Pancreas (tissue), 10 donors: Measurements from ENCODE around the gene YIPF7. TPM values are rescaled to one million over a fixed set of nuclear protein-coding genes. Genes with fewer than 3 reads are reported as not detected.

Source experiments
- ATAC-seq, 4 donors: fragments of 200-7000 bp; cut with Tn5 transposase; one replicate each; pipeline versions ENCODE4 v1.8.0 to v1.9.1; 2020; ENCODE audit warnings: mild to moderate bottlenecking in 4 of 4, moderate library complexity in 4 of 4
- DNase-seq, 6 donors: peaks; one replicate each; pipeline ENCODE4 v3.0.0-alpha.2; 2020
- FAIRE-seq: peaks from 2 replicates; lab custom pipeline; 2012; peaks lifted over from hg19 to GRCh38; lab: Jason Lieb, UNC
- H3K27ac ChIP-seq, 4 donors: fragments of 200-600 bp; sonication (generic); 1 replicate in 3 of 4; 2 replicates in 1 of 4; pipeline versions ENCODE4 v1.5.0 to v1.8.0; 2020
- H3K27me3 ChIP-seq, 4 donors: fragments of 200-600 bp; one replicate each; pipeline ENCODE4 v1.8.0; 2021
- H3K36me3 ChIP-seq, 3 donors: fragments of 200-600 bp; sonication (generic) in 1 of 3; one replicate each; pipeline versions ENCODE4 v1.5.0 to v1.8.0; 2020 to 2021
- H3K4me1 ChIP-seq, 3 donors: fragments of 200-600 bp; one replicate each; pipeline ENCODE4 v1.8.0; 2021
- H3K4me3 ChIP-seq, 4 donors: fragments of 200-600 bp; sonication (generic) in 2 of 4; one replicate each; pipeline versions ENCODE4 v1.5.0 to v1.8.0; 2020 to 2021
- H3K9me3 ChIP-seq, 4 donors: fragments of 200-600 bp; one replicate each; pipeline ENCODE4 v1.8.0; 2021
- CTCF ChIP-seq, 4 donors: fragments of 200-600 bp; sonication (generic) in 3 of 4; IDR thresholded peaks; one replicate each; pipeline versions ENCODE4 v1.5.0 to v1.8.0; 2021; ENCODE audit warnings: antibody characterized with exemption in 4 of 4
- WGBS, 2 donors: extraction: QIAGEN DNeasy Blood & Tissue Kit; methylation state at CpG; one replicate each; pipeline ENCODE4 v1.1.7; 2013; 5-methylcytosine and 5-hydroxymethylcytosine counted together
- intact Hi-C, 3 donors: fragments of 100-400 bp; cut with DNase I; formaldehyde crosslinking; loops; one replicate each; pipeline versions ENCODE4 v1.11.1 to v1.14.2; 2022
- polyA plus RNA-seq, 2 donors: library from polyadenylated mRNA; stranded (reverse); fragments of 200-250 nt; gene quantifications; one replicate each; pipeline ENCODE4 v1.2.3, GENCODE V29; 2013
- total RNA-seq, 6 donors: library from RNA; stranded (reverse); fragmentation: NEBNext Ultra II Directional in 4 of 6; extraction: Animal tissue kit (Norgen Biotek cat#: 25700) in 4 of 6; gene quantifications; one replicate each; pipeline versions ENCODE4 v1.2.1 to v1.2.4, GENCODE V29; 2021 to 2023
- donor health status: healthy with polysubstance abuse.
- donor health status: DM: no; HTN: no; CAD: no; lungs with moderate emphysema.
- donor health status: DM: no; HTN: no; CAD: no.
- donor health status: control.
- donor health status: control.
- donor health status: Bipolar disorder and iron deficiency.
- donor health status: DM: yes; HTN: yes; CAD: no.
- donor health status: DM: no; HTN: no; CAD: no.
- donor health status: DM: no; HTN: no; CAD: no.
- donor health status: DM: yes; HTN: yes; CAD: no.

The YIPF7 gene
- total RNA-seq (not detected), polyA plus RNA-seq (under 1 TPM in 1 of 2 donors, not detected in 1; 0.14 TPM)

DNA sequence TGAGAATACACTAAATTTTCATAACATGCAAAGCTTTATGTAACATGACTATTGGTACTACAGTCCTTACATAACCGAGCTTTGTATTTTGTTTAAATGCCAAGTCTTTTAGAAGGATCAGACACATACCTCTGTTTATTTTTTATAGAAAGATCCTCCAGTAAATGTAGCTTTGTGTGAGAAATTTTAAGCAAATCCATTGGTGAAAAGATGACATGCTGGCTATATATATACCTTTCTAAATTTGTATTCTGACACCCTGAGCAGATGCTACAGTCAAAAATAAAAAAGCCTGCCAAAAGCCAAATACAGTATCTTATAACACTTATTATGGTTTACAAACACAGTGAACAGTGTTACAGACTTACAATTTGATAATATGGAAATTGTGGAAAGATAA lies at the start of gene YIPF7:
Gene YIPF7, minus strand, starts transcription at position 201 of the 400 bp plus-strand sequence. CDS start 1,525 bp downstream, outside the sequence.
- DNase-seq (no peak), ATAC-seq (no peak), FAIRE-seq (no peak)
- H3K4me1 ChIP-seq, result no peaks in the 10 kb centered on the region
- no peak within 1 kb of the TSS for H3K4me3 ChIP-seq
- no peaks in the 10 kb centered on the region for H3K36me3 ChIP-seq
- TF ChIP-seq CTCF (IDR thresholded peaks at IDR 0.05), result no peak
- intact Hi-C loops, result no loop called here
- no peaks in the 10 kb centered on the region for H3K27me3 ChIP-seq
- H3K27ac ChIP-seq, result no peak within 1 kb of the TSS
- no peaks in the 10 kb centered on the region for H3K9me3 ChIP-seq
- 52 to 77% methylated on average over 1 of the region's 1 CpG for WGBS, 2 donors

DNA sequence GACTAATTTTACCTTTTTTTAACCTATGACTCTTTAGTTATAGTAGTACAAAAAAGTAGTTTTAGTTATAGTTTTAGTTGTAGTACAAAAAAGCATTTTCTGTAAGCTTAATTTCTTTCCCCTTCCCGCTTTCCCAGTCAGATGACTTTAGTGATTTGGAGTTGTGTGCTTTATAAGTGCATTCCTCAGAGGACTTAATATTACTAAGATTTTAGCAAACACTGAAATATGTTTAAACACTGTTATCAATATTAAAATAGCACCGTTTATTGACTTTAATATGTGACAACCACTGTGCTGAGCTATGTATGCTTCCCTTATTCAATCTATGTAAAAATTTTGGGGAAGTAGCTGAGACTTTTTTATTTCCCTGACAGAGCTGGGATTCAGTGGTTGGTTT lies 49.6 kb upstream of the YIPF7 start:
- no peaks in the 10 kb centered on the region for H3K9me3 ChIP-seq
- H3K27ac ChIP-seq, result no peak overlapping the region
- intact Hi-C loops, result no loop called here
- no peak for FAIRE-seq
- DNase-seq, result no peak
- no peaks in the 10 kb centered on the region for H3K4me1 ChIP-seq
- no peak for TF ChIP-seq CTCF (IDR thresholded peaks at IDR 0.05)
- ATAC-seq, result no peak
- 44 to 45% methylated on average over 2 of the region's 2 CpGs for WGBS, 2 donors
- H3K4me3 ChIP-seq, result no peak overlapping the region
- H3K27me3 ChIP-seq, result no peaks in the 10 kb centered on the region
- H3K36me3 ChIP-seq, result peaks cover 0 to 27% (median 6%) of the 10 kb centered on the region in 3 donors

- intact Hi-C loops, result no loop called here
- Histone ChIP-seq H3K36me3 (peaks cover 0 to 27% (median 6%) of the 10 kb centered on the region in 3 donors), H3K27me3 (no peaks in the 10 kb centered on the region), H3K27ac (no peak overlapping the region), H3K4me1 (no peaks in the 10 kb centered on the region), H3K9me3 (no peaks in the 10 kb centered on the region), H3K4me3 (no peak overlapping the region)
- TF ChIP-seq CTCF (IDR thresholded peaks at IDR 0.05), result no peak
- no peak for DNase-seq
- ATAC-seq, result no peak
- 91 to 98% methylated on average over 1 of the region's 1 CpG for WGBS, 2 donors
- no peak for FAIRE-seq
Measured at GRCh38 chr4:44700427-44700826, 49.0 kb upstream of the YIPF7 start.

DNA sequence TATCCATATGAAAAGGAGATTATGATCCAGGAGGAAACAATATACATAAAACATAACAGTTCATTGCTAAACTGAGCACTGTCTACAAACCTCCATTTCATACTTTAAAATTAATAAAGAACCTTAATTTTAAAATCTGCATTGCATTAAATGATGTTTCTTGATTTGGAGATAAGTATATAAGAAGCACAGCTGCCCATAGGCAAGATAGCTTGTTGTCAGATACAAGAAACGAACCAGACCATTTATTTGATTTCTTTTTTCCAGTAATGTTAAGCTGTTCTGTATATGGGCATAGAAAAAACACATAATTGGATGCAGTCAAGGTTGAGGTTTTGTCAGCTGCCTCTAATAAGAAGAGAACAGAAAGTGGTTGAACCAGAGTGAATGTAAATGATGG lies 33.2 kb upstream of the YIPF7 start:
- no peak for FAIRE-seq
- no peak for ATAC-seq
- peaks cover under 1 to 19% (median 1%) of the 10 kb centered on the region in 3 donors for H3K4me1 ChIP-seq
- no peaks in the 10 kb centered on the region for H3K27me3 ChIP-seq
- no peak overlapping the region for H3K27ac ChIP-seq
- intact Hi-C loops, result no loop called here
- peaks cover 0 to 35% (median 0%) of the 10 kb centered on the region in 3 donors for H3K36me3 ChIP-seq
- no peak for DNase-seq
- no peak overlapping the region for H3K4me3 ChIP-seq
- TF ChIP-seq CTCF (IDR thresholded peaks at IDR 0.05), result no peak
- 86 to 91% methylated on average over 1 of the region's 1 CpG for WGBS, 2 donors
- no peaks in the 10 kb centered on the region for H3K9me3 ChIP-seq

DNA sequence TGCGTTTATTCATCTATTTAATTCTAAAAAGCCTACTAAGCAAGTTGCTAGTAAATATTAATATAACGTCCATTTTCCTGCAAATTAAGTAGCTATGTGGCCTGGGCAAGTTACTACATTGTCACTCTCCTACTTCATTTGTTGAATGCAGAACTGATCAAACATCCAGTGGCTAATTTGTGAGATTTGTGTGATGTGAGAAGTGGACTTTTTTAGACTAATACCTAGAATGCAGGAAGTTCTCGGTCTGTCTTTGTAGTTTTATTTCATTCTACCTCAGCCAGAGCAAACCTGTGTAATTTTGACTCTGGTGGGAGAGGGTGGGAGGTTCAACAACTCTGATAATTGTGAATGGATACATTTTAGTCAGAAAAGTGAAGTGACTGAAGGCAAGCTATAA lies 27.6 kb upstream of the YIPF7 start:
- peak overlapping the region; percentile 82 to 91 (median 86) for H3K27ac ChIP-seq
- H3K36me3 ChIP-seq, result peaks cover 0 to 8% (median 0%) of the 10 kb centered on the region in 3 donors
- no peaks in the 10 kb centered on the region for H3K9me3 ChIP-seq
- intact Hi-C loops, result no loop called here
- no peaks in the 10 kb centered on the region for H3K27me3 ChIP-seq
- DNase-seq (no peak), ATAC-seq (peak in 2 of 4 donors; percentile 2 to 3), FAIRE-seq (no peak)
- H3K4me1 ChIP-seq, result peaks cover 5 to 23% (median 6%) of the 10 kb centered on the region in 3 donors
- peak overlapping the region; percentile 70 to 85 (median 78) for H3K4me3 ChIP-seq
- no peak for TF ChIP-seq CTCF (IDR thresholded peaks at IDR 0.05)
- WGBS, 2 donors, result 0 to 2% methylated on average over 3 of the region's 3 CpGs
